Stimulated activated CD8-positive, alpha-beta memory T cell treated with anti-CD3 and anti-CD28 coated beads, Interleukin-15, amount 100 ng/mL, for 1 hour (primary cell): ENCODE data around the gene L3HYPDH.

Source experiments
- DNase-seq: peaks from one replicate; pipeline ENCODE4 v3.0.0-alpha.2; 2020; ENCODE audit warnings: low read depth

L3HYPDH gene

DNA sequence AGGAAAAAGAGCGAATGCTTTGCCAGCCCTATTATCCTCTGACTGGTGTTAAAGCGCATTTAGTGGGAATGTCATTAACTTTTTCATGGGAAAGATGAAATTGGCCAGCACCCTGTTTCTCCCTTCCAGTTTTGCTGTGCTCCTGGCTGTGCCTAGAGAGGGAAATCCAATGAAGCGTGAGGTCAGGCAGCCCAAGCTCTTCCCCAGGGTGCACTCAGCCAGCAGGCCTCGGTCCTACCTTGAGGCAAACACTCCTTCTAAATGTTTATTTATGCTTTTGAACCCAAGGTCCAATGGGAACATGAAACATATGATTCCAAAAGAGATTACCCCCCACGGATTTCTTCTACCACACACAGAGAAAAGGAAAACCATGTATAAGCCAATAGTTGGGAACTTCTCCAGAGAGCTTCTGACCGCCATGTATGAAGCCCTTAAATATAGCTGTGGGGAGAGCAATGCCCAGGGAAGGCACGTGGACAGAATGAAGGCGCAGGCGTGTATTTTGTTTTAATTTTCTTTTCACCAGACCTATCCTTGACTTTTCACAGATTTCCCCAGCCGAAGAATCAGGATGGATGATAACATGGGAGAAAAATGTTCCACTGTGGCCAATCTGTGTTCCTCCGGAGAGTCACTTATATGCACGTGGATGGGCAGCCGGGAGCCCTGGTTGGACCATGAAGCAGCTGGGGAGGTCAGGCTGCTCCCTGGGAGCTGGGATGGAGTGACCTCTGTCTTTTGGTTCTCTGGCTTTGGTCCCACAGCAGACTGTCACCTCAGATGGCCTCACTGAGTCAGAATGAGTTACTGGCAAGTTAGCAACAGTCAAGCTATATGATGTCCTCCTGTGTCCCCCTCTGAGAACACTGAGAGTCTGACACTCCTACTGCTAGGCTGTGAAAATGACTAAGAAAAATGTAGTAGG lies 56.3 kb downstream of the L3HYPDH start:
- no peak for DNase-seq

DNA sequence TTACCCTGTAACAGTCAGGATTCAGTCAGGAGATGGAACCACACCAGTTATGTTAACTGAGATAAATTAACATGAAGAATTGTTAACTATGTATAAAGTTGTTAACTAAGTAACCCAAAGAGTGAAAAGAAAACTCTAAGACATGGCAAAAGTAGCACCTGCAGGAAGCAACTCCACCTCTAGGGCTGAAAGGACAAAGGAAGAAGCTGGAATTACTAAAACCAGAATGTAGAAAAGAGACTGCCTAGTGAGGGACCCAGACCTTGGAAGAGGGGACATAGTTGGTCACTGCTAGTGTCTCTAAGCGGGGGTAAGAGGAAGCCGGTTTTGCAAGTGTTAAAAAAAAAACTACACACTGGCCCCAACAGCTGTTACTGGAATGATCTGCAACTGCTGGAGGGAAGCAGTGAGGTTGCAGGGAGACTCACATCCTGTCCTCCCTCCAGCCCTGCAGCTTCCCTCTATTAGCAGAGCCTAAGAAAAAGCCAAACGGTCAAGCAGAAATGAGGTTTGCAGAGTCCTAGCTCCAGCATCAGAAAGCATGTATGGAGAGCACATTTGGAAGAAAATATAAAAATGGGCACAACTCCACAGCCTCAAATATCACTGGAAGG lies 58.8 kb downstream of the L3HYPDH start:
- no peak for DNase-seq

DNA sequence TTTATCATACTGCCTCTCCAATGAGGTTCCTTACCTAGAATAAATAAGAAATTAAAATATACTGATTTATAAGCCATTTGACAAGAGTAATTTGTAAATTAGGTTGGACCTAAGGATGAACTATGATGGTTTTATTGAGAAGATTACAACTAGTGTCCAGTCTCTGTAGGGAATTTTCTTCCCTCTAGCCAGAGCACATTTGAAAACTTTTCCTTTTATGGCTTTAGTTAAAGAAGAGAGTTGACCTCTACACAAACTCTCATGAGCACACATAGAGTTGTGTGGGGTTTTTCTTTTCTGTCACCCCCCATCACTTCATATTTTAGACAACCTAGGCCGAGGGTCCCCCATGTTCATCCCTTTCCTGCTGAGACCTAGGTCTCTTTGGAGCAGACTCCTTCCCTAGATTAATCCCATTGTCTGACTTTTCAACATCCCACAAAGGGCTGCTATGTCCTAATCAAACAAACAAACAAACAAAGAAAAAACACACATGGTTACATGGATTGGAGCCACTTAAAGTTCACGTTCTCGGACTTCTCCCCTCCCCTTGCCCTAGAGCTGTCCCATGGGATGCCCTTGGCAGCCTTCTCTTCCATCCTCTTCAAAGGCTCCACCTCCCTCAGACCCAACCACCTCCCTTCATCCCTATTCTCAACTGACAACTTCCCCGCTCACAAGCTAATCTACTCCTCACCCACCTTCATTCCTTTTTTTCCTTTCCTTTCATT lies 59.7 kb downstream of the L3HYPDH start:
- no peak for DNase-seq
